ENCODE data around the gene CAPN7. TPM values are rescaled to one million over a fixed set of nuclear protein-coding genes. Genes with fewer than 3 reads are reported as not detected.

Gene CAPN7
- total RNA-seq, 1 donor from 2014 or later: 16.1 TPM

GRCh38 chr3:15198686-15199085 is 7.4 kb upstream of the CAPN7 start:
- TF ChIP-seq CTCF (conservative IDR thresholded peaks at IDR 0.05; ENCODE audit: low read depth, low read length): no peak
- no peak for DNase-seq (ENCODE audit: low read depth)

GRCh38 chr3:15199493-15200105 is 6.4 kb upstream of the CAPN7 start:
- H3K4me3 ChIP-seq (ENCODE audit: low read depth, low read length): no peak overlapping the region
- TF ChIP-seq CTCF (conservative IDR thresholded peaks at IDR 0.05; ENCODE audit: low read depth, low read length): no peak
- no peak for DNase-seq (ENCODE audit: low read depth)

More at GRCh38 chr3:15198686-15199085, 7.4 kb upstream of the CAPN7 start:
- no peak overlapping the region for H3K4me3 ChIP-seq (ENCODE audit: low read depth, low read length)

- no peak for DNase-seq (ENCODE audit: low read depth)
- no peak for TF ChIP-seq CTCF (conservative IDR thresholded peaks at IDR 0.05; ENCODE audit: low read depth, low read length)
- no peak overlapping the region for H3K4me3 ChIP-seq (ENCODE audit: low read depth, low read length)
Measured at GRCh38 chr3:15204005-15204404, 2.0 kb upstream of the CAPN7 start.

GRCh38 chr3:15205482-15205933 is 538 bp upstream of the CAPN7 start:
- peak overlapping the region; percentile 95 for H3K4me3 ChIP-seq (ENCODE audit: low read depth, low read length)
- TF ChIP-seq CTCF (conservative IDR thresholded peaks at IDR 0.05; ENCODE audit: low read depth, low read length): no peak
- DNase-seq (ENCODE audit: low read depth): no peak

GRCh38 chr3:15206662-15207576 is 873 bp downstream of the CAPN7 start:
- H3K4me3 ChIP-seq (ENCODE audit: low read depth, low read length): peak overlapping the region; percentile 95
- TF ChIP-seq CTCF (conservative IDR thresholded peaks at IDR 0.05; ENCODE audit: low read depth, low read length): no peak
- peak; percentile 25 for DNase-seq (ENCODE audit: low read depth)

GRCh38 chr3:15207836-15208504 is 1.9 kb downstream of the CAPN7 start:
- H3K4me3 ChIP-seq (ENCODE audit: low read depth, low read length): peak overlapping the region; percentile 95
- TF ChIP-seq CTCF (conservative IDR thresholded peaks at IDR 0.05; ENCODE audit: low read depth, low read length): no peak
- no peak for DNase-seq (ENCODE audit: low read depth)
